ENCODE measurements around the gene GDI1.

DNA sequence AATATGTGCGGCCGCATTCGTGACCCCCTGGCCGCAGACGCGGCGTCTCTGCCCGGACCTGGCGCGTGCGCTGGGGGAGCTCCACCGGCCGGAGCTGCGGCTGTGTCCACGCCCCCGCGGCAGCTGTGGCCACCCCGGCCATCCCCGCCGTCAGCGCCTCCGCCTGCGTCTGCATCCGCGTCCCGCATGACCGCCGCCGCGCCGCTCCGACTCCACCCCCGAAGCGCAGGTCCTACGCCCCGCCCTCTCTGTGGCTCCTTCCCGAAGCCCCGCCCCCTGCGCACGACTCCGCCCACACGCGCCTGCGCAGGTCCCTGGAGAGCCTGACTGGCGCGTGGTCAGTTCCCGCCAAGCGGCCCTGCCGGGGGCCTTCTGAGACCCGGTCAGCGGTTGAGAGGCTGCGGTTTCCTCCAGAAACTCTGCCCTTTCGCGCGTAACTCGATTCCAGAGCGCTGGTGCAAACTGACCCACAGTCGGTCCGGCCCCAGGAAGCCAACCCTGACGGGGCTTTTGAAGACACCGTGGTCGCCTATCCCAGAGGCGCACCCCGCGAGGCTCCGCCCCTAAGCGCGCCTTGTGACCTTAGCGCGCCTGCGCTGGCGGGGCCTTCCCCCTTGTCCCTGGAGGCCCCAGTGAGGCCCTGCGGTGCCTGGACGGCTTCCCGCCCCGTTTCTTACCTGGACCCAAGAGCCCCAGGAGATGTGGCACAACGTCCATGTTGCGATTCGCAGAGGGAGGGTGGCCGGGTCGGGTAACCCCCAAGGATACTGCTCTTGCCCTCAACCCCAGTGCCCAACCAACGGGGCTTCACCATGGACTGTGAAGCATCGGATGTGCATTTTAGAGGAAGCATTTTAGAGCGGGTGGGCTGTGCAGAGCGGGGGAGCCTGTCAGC is 42.0 kb downstream of the GDI1 start, which contains the start of gene LAGE3:
- no peak for TF ChIP-seq CTCF (IDR thresholded peaks at IDR 0.05)
- TF ChIP-seq POLR2A (IDR thresholded peaks at IDR 0.05), result peak in 1 of 2 donors; percentile 25
